GM23338 (cell line): ENCODE data around the gene MFSD2B. TPM values are rescaled to one million over a fixed set of nuclear protein-coding genes. Genes with fewer than 3 reads are reported as not detected.

Experiments used
- ATAC-seq: fragments of 200-7000 bp; cut with Tn5 transposase; 3 replicates; pipeline ENCODE4 v1.9.1; 2020
- DNase-seq: peaks from one replicate; pipeline ENCODE4 v3.0.0-alpha.2; 2015; ENCODE audit warnings: low spot score
- H2AFZ ChIP-seq: fragments of 200-600 bp; sonication (generic); 2 replicates; pipeline ENCODE4 v1.8.0; 2016; ENCODE audit warnings: antibody characterized with exemption, mild to moderate bottlenecking, moderate library complexity
- H3F3A ChIP-seq: fragments of 200-600 bp; sonication (generic); replicated peaks from 2 replicates; pipeline ENCODE4 v1.8.0; 2017; ENCODE audit warnings: antibody characterized with exemption, mixed run types, low read depth
- H3K27ac ChIP-seq: fragments of 200-600 bp; sonication (generic); 2 replicates; pipeline ENCODE4 v1.6.1; 2016; ENCODE audit warnings: low read depth
- H3K27me3 ChIP-seq: fragments of 200-600 bp; sonication (generic); 2 replicates; pipeline ENCODE4 v1.8.0; 2016; ENCODE audit warnings: mild to moderate bottlenecking, mixed run types, moderate library complexity; ENCODE audit not compliant: insufficient read depth
- H3K36me3 ChIP-seq: fragments of 200-600 bp; sonication (generic); 2 replicates; pipeline ENCODE4 v1.8.0; 2016; ENCODE audit warnings: mild to moderate bottlenecking; ENCODE audit not compliant: insufficient read depth
- H3K4me1 ChIP-seq: fragments of 200-600 bp; sonication (generic); 2 replicates; pipeline ENCODE4 v1.8.0; 2016; ENCODE audit warnings: mild to moderate bottlenecking, moderate library complexity; ENCODE audit not compliant: insufficient read depth
- H3K4me2 ChIP-seq: fragments of 200-600 bp; sonication (generic); 2 replicates; pipeline ENCODE4 v1.7.1; 2017; ENCODE audit warnings: mixed run types
- H3K4me3 ChIP-seq: fragments of 200-600 bp; sonication (generic); 2 replicates; pipeline ENCODE4 v1.6.1; 2016; ENCODE audit warnings: mixed run types
- H3K79me2 ChIP-seq: fragments of 200-600 bp; sonication (generic); replicated peaks from 2 replicates; pipeline ENCODE4 v1.8.0; 2017; ENCODE audit warnings: mild to moderate bottlenecking; ENCODE audit not compliant: insufficient read depth
- H3K9me2 ChIP-seq: fragments of 200-600 bp; sonication (generic); 2 replicates; pipeline ENCODE4 v1.8.0; 2017; ENCODE audit not compliant: insufficient read depth
- H4K20me1 ChIP-seq: fragments of 200-600 bp; sonication (generic); replicated peaks from 2 replicates; pipeline ENCODE4 v1.8.0; 2017; ENCODE audit warnings: mild to moderate bottlenecking; ENCODE audit not compliant: insufficient read depth
- H3K27ac Mint-ChIP-seq: 2 replicates; pipeline ENCODE4 v1.8.0; 2020; ENCODE audit warnings: inconsistent platforms, mild to moderate bottlenecking, moderate library complexity, mixed read lengths
- H3K27me3 Mint-ChIP-seq: 3 replicates; pipeline ENCODE4 v1.8.0; 2022; ENCODE audit warnings: low read depth, mild to moderate bottlenecking, moderate library complexity, mixed read lengths, inconsistent platforms; ENCODE audit not compliant: insufficient read depth, poor library complexity
- H3K36me3 Mint-ChIP-seq: 3 replicates; pipeline ENCODE4 v1.8.0; 2021; ENCODE audit warnings: low read depth, mild to moderate bottlenecking, inconsistent platforms, moderate library complexity, mixed read lengths
- H3K4me1 Mint-ChIP-seq: 3 replicates; pipeline ENCODE4 v1.8.0; 2020; ENCODE audit warnings: mild to moderate bottlenecking, inconsistent platforms, mixed read lengths
- H3K4me3 Mint-ChIP-seq: 3 replicates; pipeline ENCODE4 v1.8.0; 2021; ENCODE audit warnings: moderate library complexity, mild to moderate bottlenecking, inconsistent platforms, mixed read lengths
- H3K9me3 Mint-ChIP-seq: 3 replicates; pipeline ENCODE4 v1.8.0; 2020; ENCODE audit warnings: moderate library complexity, mild to moderate bottlenecking, inconsistent platforms, mixed read lengths
- CREB1 ChIP-seq: fragments of 250-450 bp; sonication (Bioruptor Pico); IDR thresholded peaks from 2 replicates; pipeline ENCODE4 v1.5.0; 2020; ENCODE audit warnings: low read depth, mild to moderate bottlenecking, moderate library complexity
- EZH2 ChIP-seq: fragments of 200-600 bp; sonication (generic); IDR thresholded peaks from one replicate; pipeline ENCODE4 v1.8.0; 2017; ENCODE audit warnings: antibody characterized with exemption, mild to moderate bottlenecking, low read depth; ENCODE audit not compliant: unreplicated experiment
- EZH2phosphoT487 ChIP-seq: fragments of 200-600 bp; sonication (generic); IDR thresholded peaks from one replicate; pipeline ENCODE4 v1.8.1; 2018; ENCODE audit warnings: antibody characterized with exemption; ENCODE audit not compliant: unreplicated experiment
- JUNB ChIP-seq: IDR thresholded peaks from one replicate; pipeline ENCODE4 v1.6.1; 2016; ENCODE audit warnings: antibody characterized with exemption; ENCODE audit not compliant: unreplicated experiment
- POLR2AphosphoS5 ChIP-seq: IDR thresholded peaks from 2 replicates; pipeline ENCODE4 v1.6.1; 2016; ENCODE audit warnings: antibody characterized with exemption, low read depth
- REST ChIP-seq: IDR thresholded peaks from one replicate; pipeline ENCODE4 v1.6.1; 2018; ENCODE audit warnings: antibody characterized with exemption; ENCODE audit not compliant: unreplicated experiment
- STAT1 ChIP-seq: IDR thresholded peaks from one replicate; pipeline ENCODE4 v1.6.1; 2016; ENCODE audit warnings: antibody characterized with exemption; ENCODE audit not compliant: unreplicated experiment
- ZNF462 ChIP-seq: fragments of 250-450 bp; sonication (Bioruptor Pico); IDR thresholded peaks from 2 replicates; pipeline ENCODE4 v1.5.0; 2020; ENCODE audit warnings: mild to moderate bottlenecking, moderate library complexity
- polyA plus RNA-seq: library from polyadenylated mRNA; unstranded; fragments of >200 nt; fragmentation: Nextera tagmentation; extraction: Ambion mirVana; gene quantifications from 2 replicates; pipeline ENCODE4 v1.2.1, GENCODE V29; 2016
- total RNA-seq: library from RNA; depleted of rRNA; stranded (reverse); fragments of >200 nt; shearing (Covaris generic); gene quantifications from 2 replicates; pipeline ENCODE4 v1.2.3, GENCODE V29; 2014

The MFSD2B gene
- total and polyA plus RNA-seq, 2 experiments from 2014 or later: 0.21 to 2.3 TPM

- H3K4me2 ChIP-seq: no peak overlapping the region
- no peaks in the 10 kb centered on the region for H3K79me2 ChIP-seq
- ATAC-seq (no peak), DNase-seq (no peak)
- no peak overlapping the region for H3K4me3 ChIP-seq
- H3K27me3 ChIP-seq: no peaks in the 10 kb centered on the region
- peaks cover 7% of the 10 kb centered on the region; the same call in 2 of the 3 replicates for H3K36me3 Mint-ChIP-seq
- H4K20me1 ChIP-seq: no peaks in the 10 kb centered on the region
- peaks cover 12% of the 10 kb centered on the region; the same call in 1 of the 2 replicates for H3K4me1 ChIP-seq
- H3K36me3 ChIP-seq: 0 out of 2 replicates have a peak, but pooled peaks cover 4% of the 10 kb centered on the region
- no peak overlapping the region for H3K27ac ChIP-seq
- H2AFZ ChIP-seq: no peak overlapping the region
- no peaks in the 10 kb centered on the region for H3K9me2 ChIP-seq
- TF ChIP-seq EZH2phosphoT487: no peak
- TF ChIP-seq ZNF462 (CRISPR knock-in tag): no peak
- TF ChIP-seq CREB1 (CRISPR knock-in tag): no peak
- TF ChIP-seq EZH2: no peak
- no peak for TF ChIP-seq POLR2AphosphoS5
- no peak for TF ChIP-seq REST
- TF ChIP-seq JUNB: no peak
- TF ChIP-seq STAT1: no peak
- H3F3A ChIP-seq: 0 out of 2 replicates have a peak, but pooled peaks cover 5% of the 10 kb centered on the region
- no peaks in the 10 kb centered on the region for H3K9me3 Mint-ChIP-seq
- no peaks in the 10 kb centered on the region for H3K27me3 Mint-ChIP-seq
- no peak overlapping the region for H3K27ac Mint-ChIP-seq
- H3K4me3 Mint-ChIP-seq: no peak overlapping the region
- H3K4me1 Mint-ChIP-seq: peaks cover 13% of the 10 kb centered on the region
Observed at GRCh38 chr2:23988371-23988770, 21.5 kb upstream of the MFSD2B start.
